ENCODE measurements around the gene CRB3. TPM values are rescaled to one million over a fixed set of nuclear protein-coding genes. Genes with fewer than 3 reads are reported as not detected.

Gene CRB3
- total RNA-seq, 1 donor from 2014 or later: not detected

GRCh38 chr19:6482343-6482686 lies 18.2 kb downstream of the CRB3 start:
- no peaks in the 10 kb centered on the region for H3K4me1 ChIP-seq
- intact Hi-C loops (cut with micrococcal nuclease): no loop called here
- H3K36me3 ChIP-seq: no peaks in the 10 kb centered on the region
- no peaks in the 10 kb centered on the region for H3K9me3 ChIP-seq (replicated peaks)
- no peak overlapping the region for H3K4me3 ChIP-seq
- H3K27ac ChIP-seq (replicated peaks): no peak overlapping the region
- peaks cover 54% of the 10 kb centered on the region for H3K27me3 ChIP-seq (ENCODE audit: low read depth)
- DNase-seq: no peak
- no peak for TF ChIP-seq CTCF (IDR thresholded peaks at IDR 0.05; ENCODE audit: borderline replicate concordance)

- no peaks in the 10 kb centered on the region for H3K9me3 ChIP-seq (replicated peaks)
- H3K36me3 ChIP-seq: no peaks in the 10 kb centered on the region
- no peak overlapping the region for H3K4me3 ChIP-seq
- no peak for TF ChIP-seq CTCF (IDR thresholded peaks at IDR 0.05; ENCODE audit: borderline replicate concordance)
- peaks cover 54% of the 10 kb centered on the region for H3K27me3 ChIP-seq (ENCODE audit: low read depth)
- no peak overlapping the region for H3K27ac ChIP-seq (replicated peaks)
- intact Hi-C loops (cut with micrococcal nuclease): no loop called here
- H3K4me1 ChIP-seq: no peaks in the 10 kb centered on the region
- no peak for DNase-seq
These were observed 19.2 kb downstream of the CRB3 start for GRCh38 chr19:6483235-6483634.

GRCh38 chr19:6484230-6484629 lies 20.2 kb downstream of the CRB3 start:
- Histone ChIP-seq H3K9me3 (replicated peaks) (no peaks in the 10 kb centered on the region), H3K36me3 (no peaks in the 10 kb centered on the region), H3K27me3 (ENCODE audit: low read depth) (peaks cover 53% of the 10 kb centered on the region), H3K4me1 (no peaks in the 10 kb centered on the region), H3K27ac (replicated peaks) (no peak overlapping the region), H3K4me3 (no peak overlapping the region)
- no peak for TF ChIP-seq CTCF (IDR thresholded peaks at IDR 0.05; ENCODE audit: borderline replicate concordance)
- intact Hi-C loops (cut with micrococcal nuclease): no loop called here
- DNase-seq: no peak

- Histone ChIP-seq H3K9me3 (replicated peaks) (no peaks in the 10 kb centered on the region), H3K4me1 (no peaks in the 10 kb centered on the region), H3K27ac (replicated peaks) (no peak overlapping the region), H3K27me3 (ENCODE audit: low read depth) (peaks cover 48% of the 10 kb centered on the region), H3K4me3 (no peak overlapping the region), H3K36me3 (no peaks in the 10 kb centered on the region)
- no peak for DNase-seq
- TF ChIP-seq CTCF (IDR thresholded peaks at IDR 0.05; ENCODE audit: borderline replicate concordance): no peak
- intact Hi-C loops (cut with micrococcal nuclease): no loop called here
These were observed 20.8 kb downstream of the CRB3 start for GRCh38 chr19:6484831-6485230.

- intact Hi-C loops (cut with micrococcal nuclease): no loop called here
- H3K27me3 ChIP-seq (ENCODE audit: low read depth): peaks cover 66% of the 10 kb centered on the region
- no peak overlapping the region for H3K27ac ChIP-seq (replicated peaks)
- H3K36me3 ChIP-seq: no peaks in the 10 kb centered on the region
- DNase-seq: no peak
- no peak for TF ChIP-seq CTCF (IDR thresholded peaks at IDR 0.05; ENCODE audit: borderline replicate concordance)
- H3K4me1 ChIP-seq: no peaks in the 10 kb centered on the region
- H3K4me3 ChIP-seq: no peak overlapping the region
- H3K9me3 ChIP-seq (replicated peaks): peaks cover 11% of the 10 kb centered on the region
These were observed 25.4 kb downstream of the CRB3 start for GRCh38 chr19:6489278-6490061.

Measured in left ventricle myocardium inferior (tissue), 1 donor.